ENCODE data around the gene MRAP.
"Not testable (repeated sequence)": the region's sequence is repeated elsewhere in the genome, so short reads cannot be mapped to it uniquely, and the experiment has no call there.

Gene MRAP

GRCh38 chr21:32298658-32299081 is at the start of gene MRAP:
TSS of gene MRAP (plus strand) at chr21:32298855. CDS start at chr21:32298972, 117 bp downstream.
- no peak within 1 kb of the TSS for H3K27ac Mint-ChIP-seq
- peaks cover 6% of the 10 kb centered on the region for H3K36me3 Mint-ChIP-seq (ENCODE audit: low read depth)
- H3K4me3 Mint-ChIP-seq: no peak within 1 kb of the TSS
- H3K4me1 Mint-ChIP-seq (ENCODE audit: low read depth): no peaks in the 10 kb centered on the region
- H3K27me3 Mint-ChIP-seq: no peaks in the 10 kb centered on the region
- no peaks in the 10 kb centered on the region for H3K9me3 Mint-ChIP-seq
- intact Hi-C loops (cut with micrococcal nuclease): no loop called here

- Mint-ChIP-seq H3K27me3 (no peaks in the 10 kb centered on the region), H3K36me3 (ENCODE audit: low read depth) (no peaks in the 10 kb centered on the region), H3K27ac (no peak overlapping the region), H3K9me3 (peaks cover 20% of the 10 kb centered on the region), H3K4me1 (ENCODE audit: low read depth) (no peaks in the 10 kb centered on the region), H3K4me3 (no peak overlapping the region)
- intact Hi-C loops (cut with micrococcal nuclease): no loop called here
Observed at GRCh38 chr21:32249511-32250280, 49.0 kb upstream of the MRAP start.

GRCh38 chr21:32252136-32252535 is 46.5 kb upstream of the MRAP start:
- no peaks in the 10 kb centered on the region for H3K27me3 Mint-ChIP-seq
- intact Hi-C loops (cut with micrococcal nuclease): no loop called here
- H3K27ac Mint-ChIP-seq: no peak overlapping the region
- no peaks in the 10 kb centered on the region for H3K36me3 Mint-ChIP-seq (ENCODE audit: low read depth)
- H3K4me3 Mint-ChIP-seq: no peak overlapping the region
- peaks cover 20% of the 10 kb centered on the region for H3K9me3 Mint-ChIP-seq
- no peaks in the 10 kb centered on the region for H3K4me1 Mint-ChIP-seq (ENCODE audit: low read depth)

DNA sequence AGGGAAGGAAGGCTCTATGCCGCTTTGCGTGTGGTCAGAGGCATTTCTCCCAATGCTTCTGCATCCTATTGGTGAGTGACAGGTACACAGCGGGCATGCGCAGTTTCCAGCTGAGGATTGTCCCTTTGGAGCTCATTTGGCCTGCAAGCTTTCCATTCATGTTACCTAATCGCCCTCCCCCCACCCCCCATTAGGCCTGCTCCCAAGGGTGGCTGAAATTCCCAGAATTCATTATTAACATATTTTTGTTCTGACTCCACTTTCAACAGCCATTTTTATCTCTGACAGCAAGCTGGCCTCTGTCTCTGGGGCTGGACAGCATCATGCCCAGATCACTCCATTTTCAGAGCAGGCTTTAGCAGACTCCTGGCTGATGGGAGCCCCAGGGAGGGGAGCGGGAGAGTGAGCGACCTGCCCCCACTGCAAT is 45.4 kb upstream of the MRAP start:
- Mint-ChIP-seq H3K27me3 (no peaks in the 10 kb centered on the region), H3K27ac (no peak overlapping the region), H3K9me3 (peaks cover 20% of the 10 kb centered on the region), H3K4me1 (ENCODE audit: low read depth) (no peaks in the 10 kb centered on the region), H3K36me3 (ENCODE audit: low read depth) (no peaks in the 10 kb centered on the region), H3K4me3 (no peak overlapping the region)
- intact Hi-C loops (cut with micrococcal nuclease): no loop called here

DNA sequence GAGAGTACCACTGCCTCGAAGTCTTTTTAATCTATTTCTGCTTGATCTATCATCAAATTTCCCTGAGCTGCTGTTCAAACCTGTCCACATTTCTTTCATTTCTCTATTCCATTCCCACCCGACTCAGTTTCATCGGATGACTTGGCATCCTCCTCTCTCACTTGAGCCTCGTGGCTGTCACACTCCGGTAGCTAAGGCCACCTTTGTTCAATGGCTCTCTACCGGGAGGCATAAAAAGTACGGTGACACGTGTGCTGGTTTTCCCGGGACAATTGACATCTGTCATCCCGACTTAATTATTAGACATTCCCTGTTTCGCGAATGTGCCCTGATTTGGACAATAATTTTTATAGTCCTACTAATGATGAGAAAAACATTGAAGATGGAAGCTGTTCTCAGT is 42.4 kb upstream of the MRAP start:
- intact Hi-C loops (cut with micrococcal nuclease): loop anchor here (5.0 kb wide), 1 partner anchor 469 kb away; no protein-coding TSS in a partner anchor
- H3K9me3 Mint-ChIP-seq: peaks cover 8% of the 10 kb centered on the region

DNA sequence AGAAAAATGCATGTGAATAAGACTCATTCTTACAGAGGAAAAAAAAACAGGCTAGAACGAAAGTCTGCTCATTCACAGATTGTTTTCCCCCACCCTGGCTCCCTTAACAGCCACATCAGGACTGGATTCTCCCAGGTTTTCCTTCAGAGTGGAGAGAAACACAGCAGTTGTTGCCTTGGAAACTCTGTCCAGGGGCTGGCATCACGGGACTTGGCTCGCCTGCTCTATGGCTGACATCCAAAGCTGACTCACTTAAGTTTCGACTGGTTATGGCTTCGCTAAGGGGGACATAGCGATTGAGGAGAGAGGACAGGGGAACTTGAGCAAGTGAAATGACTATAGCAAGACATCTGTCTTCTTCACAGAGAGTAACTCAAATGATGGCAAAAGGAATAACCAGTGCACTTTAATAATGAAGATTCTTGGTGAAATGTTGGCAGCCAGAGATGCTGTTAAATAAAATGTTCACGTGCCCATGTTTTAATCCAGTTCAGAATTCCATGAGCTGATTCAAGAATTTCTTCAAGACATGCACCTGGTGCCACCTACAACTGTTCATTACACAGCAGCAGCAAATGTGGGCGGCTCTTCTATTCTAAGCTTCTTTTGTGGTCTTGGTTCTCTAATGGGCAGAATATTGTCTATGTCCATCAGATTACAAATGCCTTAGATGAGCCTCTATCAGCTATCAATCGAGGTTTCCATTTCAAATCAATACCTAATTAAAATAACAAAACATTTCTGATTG is 41.6 kb upstream of the MRAP start:
- H3K4me3 Mint-ChIP-seq: no peak overlapping the region
- intact Hi-C loops (cut with micrococcal nuclease): loop anchor here (5.0 kb wide), 1 partner anchor 470 kb away; no protein-coding TSS in a partner anchor
- no peaks in the 10 kb centered on the region for H3K27me3 Mint-ChIP-seq

More for the DNA sequence above, 42.4 kb upstream of the MRAP start:
- no peaks in the 10 kb centered on the region for H3K27me3 Mint-ChIP-seq
- H3K4me3 Mint-ChIP-seq: no peak overlapping the region
- H3K36me3 Mint-ChIP-seq (ENCODE audit: low read depth): no peaks in the 10 kb centered on the region
- H3K27ac Mint-ChIP-seq: no peak overlapping the region
- H3K4me1 Mint-ChIP-seq (ENCODE audit: low read depth): no peaks in the 10 kb centered on the region

DNA sequence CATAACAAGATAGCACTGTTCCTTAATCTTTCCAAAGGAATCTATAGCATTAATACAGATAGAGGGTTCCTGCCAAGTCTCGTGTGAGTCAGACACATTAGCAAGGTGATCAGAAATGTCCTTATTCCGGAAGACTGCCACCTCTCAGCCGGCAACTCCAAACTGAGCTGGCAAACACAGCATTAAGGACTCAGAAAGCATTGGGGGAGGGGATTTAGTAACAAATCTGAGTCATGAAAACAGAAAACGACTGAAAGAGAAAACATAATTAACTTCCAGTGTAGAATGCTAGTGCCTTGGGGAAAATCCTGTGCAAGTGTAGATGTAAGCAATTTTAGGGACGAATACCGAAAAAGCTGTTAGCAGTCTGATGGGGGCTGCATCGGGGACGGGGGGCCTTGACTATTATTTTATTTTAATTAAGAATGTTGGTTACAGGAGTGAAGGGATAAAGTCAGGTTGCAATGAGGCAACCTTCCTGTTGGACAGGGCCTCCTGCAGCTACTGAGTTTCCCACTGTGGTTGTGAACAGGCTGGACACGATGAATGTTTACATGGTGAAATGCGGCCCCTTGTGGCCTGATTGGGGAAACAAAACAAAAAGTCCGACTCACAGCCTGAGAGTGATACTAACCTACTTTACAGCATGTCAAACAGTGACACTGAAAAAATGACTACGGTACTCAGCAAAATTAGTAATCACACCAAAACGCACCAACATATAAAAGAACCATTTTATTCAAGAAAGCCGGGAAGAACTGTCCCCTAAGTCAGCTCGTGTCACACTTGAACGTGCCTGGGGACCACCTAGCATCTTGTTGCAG is 40.5 kb upstream of the MRAP start:
- Mint-ChIP-seq H3K27ac (no peak overlapping the region), H3K36me3 (ENCODE audit: low read depth) (no peaks in the 10 kb centered on the region), H3K9me3 (no peaks in the 10 kb centered on the region), H3K4me1 (ENCODE audit: low read depth) (no peaks in the 10 kb centered on the region), H3K27me3 (no peaks in the 10 kb centered on the region), H3K4me3 (no peak overlapping the region)
- intact Hi-C loops (cut with micrococcal nuclease): loop anchor here (2.0 to 5.0 kb wide), 2 partner anchors 391 to 471 kb away; no protein-coding TSS in a partner anchor

More for the DNA sequence above, 41.6 kb upstream of the MRAP start:
- no peaks in the 10 kb centered on the region for H3K4me1 Mint-ChIP-seq (ENCODE audit: low read depth)
- H3K9me3 Mint-ChIP-seq: no peaks in the 10 kb centered on the region
- no peak overlapping the region for H3K27ac Mint-ChIP-seq
- H3K36me3 Mint-ChIP-seq (ENCODE audit: low read depth): no peaks in the 10 kb centered on the region

DNA sequence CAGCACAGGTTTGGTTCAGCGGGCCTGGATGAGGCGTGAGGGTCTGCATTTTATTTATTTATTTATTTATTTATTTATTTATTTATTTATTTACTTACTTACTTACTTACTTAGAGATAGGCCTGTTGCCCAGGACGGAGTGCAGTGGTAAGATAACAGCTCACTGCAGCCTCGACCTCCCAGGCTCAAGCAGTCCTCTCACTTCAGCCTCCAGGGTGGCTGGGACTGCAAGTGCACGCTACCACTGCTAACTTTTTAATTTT is 39.9 kb upstream of the MRAP start:
- not testable (repeated sequence) for H3K27me3 Mint-ChIP-seq; H3K4me3 Mint-ChIP-seq; H3K36me3 Mint-ChIP-seq (ENCODE audit: low read depth); H3K4me1 Mint-ChIP-seq (ENCODE audit: low read depth); H3K27ac Mint-ChIP-seq; H3K9me3 Mint-ChIP-seq
- intact Hi-C loops (cut with micrococcal nuclease): loop anchor here (2.0 to 5.0 kb wide), 2 partner anchors 392 to 471 kb away; no protein-coding TSS in a partner anchor

DNA sequence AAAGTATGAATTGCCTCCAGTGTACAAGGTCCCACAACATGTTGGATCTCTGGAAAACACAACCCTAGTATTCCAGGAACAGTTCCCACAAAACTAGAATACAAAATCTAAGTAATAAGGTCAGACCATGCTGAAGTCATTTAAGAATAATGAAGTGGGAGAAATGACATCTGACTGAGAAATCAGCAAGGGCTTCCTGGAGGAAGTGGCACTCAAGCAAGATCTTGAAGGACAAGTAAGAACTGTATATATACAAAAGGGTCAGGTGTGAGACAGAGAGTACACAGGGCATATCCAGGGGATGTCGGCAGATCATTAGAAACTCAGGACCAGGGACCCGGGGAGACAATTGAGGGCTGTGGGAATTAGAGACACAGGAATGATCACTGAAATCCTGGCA is 38.5 kb upstream of the MRAP start:
- intact Hi-C loops (cut with micrococcal nuclease): no loop called here
- H3K4me1 Mint-ChIP-seq (ENCODE audit: low read depth): no peaks in the 10 kb centered on the region
- H3K27me3 Mint-ChIP-seq: no peaks in the 10 kb centered on the region
- H3K36me3 Mint-ChIP-seq (ENCODE audit: low read depth): no peaks in the 10 kb centered on the region
- no peak overlapping the region for H3K4me3 Mint-ChIP-seq
- no peaks in the 10 kb centered on the region for H3K9me3 Mint-ChIP-seq
- H3K27ac Mint-ChIP-seq: no peak overlapping the region

DNA sequence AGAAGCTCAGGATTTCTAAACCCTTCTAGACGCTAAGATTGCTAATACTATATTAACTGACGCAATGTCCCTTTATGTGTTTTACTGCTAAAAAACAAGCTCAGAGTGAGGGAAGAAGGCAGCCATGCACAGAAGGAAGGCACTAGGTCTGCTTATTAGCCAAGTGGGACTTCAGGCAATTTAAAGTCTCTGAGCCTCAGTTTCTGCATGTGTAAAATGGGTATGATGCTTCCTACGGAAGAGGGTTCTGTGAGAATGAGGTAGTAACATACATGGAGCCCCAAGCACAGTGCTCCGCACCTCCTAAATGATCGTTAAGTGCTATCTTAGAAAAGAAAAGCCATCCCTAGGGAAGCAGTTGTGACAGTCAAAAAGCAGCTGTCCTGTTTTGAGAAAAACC is 36.7 kb upstream of the MRAP start:
- intact Hi-C loops (cut with micrococcal nuclease): no loop called here
- H3K27me3 Mint-ChIP-seq: no peaks in the 10 kb centered on the region
- no peak overlapping the region for H3K27ac Mint-ChIP-seq
- H3K4me3 Mint-ChIP-seq: no peak overlapping the region
- no peaks in the 10 kb centered on the region for H3K4me1 Mint-ChIP-seq (ENCODE audit: low read depth)
- no peaks in the 10 kb centered on the region for H3K9me3 Mint-ChIP-seq
- H3K36me3 Mint-ChIP-seq (ENCODE audit: low read depth): peaks cover 8% of the 10 kb centered on the region

GRCh38 chr21:32265321-32265720 is 33.3 kb upstream of the MRAP start:
- H3K27ac Mint-ChIP-seq; H3K4me3 Mint-ChIP-seq; intact Hi-C loops (cut with micrococcal nuclease); H3K4me1 Mint-ChIP-seq (ENCODE audit: low read depth); H3K27me3 Mint-ChIP-seq; H3K9me3 Mint-ChIP-seq: not testable (repeated sequence)
- peaks cover 26% of the 10 kb centered on the region for H3K36me3 Mint-ChIP-seq (ENCODE audit: low read depth)

DNA sequence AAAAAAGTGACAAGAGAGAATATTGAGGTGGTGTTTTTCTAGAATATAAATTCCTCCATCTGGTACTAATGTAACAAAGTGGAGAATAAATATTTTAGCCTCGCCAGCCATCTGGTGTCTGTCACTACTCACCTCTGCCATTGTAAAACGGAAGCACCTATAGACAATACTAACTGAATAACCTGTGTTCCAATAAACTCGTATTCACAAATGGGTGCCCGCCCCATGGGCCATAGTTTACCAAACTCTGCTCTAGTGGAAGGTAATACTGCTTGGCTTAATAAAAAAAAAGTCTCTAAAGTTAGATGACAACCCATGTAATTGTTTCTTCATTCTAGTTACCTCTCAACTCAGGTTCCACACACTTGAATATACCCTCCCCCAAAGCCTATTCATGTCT is 27.9 kb upstream of the MRAP start:
- no peaks in the 10 kb centered on the region for H3K4me1 Mint-ChIP-seq (ENCODE audit: low read depth)
- peaks cover 54% of the 10 kb centered on the region for H3K36me3 Mint-ChIP-seq (ENCODE audit: low read depth)
- no peaks in the 10 kb centered on the region for H3K27me3 Mint-ChIP-seq
- intact Hi-C loops (cut with micrococcal nuclease): no loop called here
- no peak overlapping the region for H3K4me3 Mint-ChIP-seq
- H3K9me3 Mint-ChIP-seq: no peaks in the 10 kb centered on the region
- H3K27ac Mint-ChIP-seq: no peak overlapping the region

DNA sequence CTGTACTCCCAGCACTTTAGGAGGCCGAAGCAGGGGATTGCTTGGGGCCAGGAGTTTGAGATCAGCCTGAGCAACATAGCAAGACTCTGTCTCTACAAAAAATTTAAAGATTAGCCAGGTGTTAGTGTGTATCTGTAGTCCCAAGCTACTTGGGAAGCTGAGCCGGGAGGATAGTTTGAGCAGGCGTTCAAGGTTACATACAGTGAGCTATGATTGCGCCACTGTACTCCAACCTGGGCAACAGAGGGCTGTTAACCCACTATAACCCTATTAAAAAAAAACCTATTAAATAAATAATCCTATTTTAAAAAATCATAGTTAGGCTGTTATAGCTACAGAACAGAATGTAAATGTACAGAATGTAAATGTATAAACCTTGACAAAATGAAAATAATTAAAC is 22.0 kb upstream of the MRAP start:
- no peaks in the 10 kb centered on the region for H3K27me3 Mint-ChIP-seq
- peaks cover 33% of the 10 kb centered on the region for H3K36me3 Mint-ChIP-seq (ENCODE audit: low read depth)
- no peak overlapping the region for H3K4me3 Mint-ChIP-seq
- no peak overlapping the region for H3K27ac Mint-ChIP-seq
- no peaks in the 10 kb centered on the region for H3K9me3 Mint-ChIP-seq
- intact Hi-C loops (cut with micrococcal nuclease): no loop called here
- H3K4me1 Mint-ChIP-seq (ENCODE audit: low read depth): peaks cover 19% of the 10 kb centered on the region

- no peaks in the 10 kb centered on the region for H3K27me3 Mint-ChIP-seq
- H3K9me3 Mint-ChIP-seq: peaks cover 6% of the 10 kb centered on the region
- intact Hi-C loops (cut with micrococcal nuclease): no loop called here
- H3K27ac Mint-ChIP-seq: peak overlapping the region; percentile 88
- H3K4me3 Mint-ChIP-seq: peak overlapping the region; percentile 99
- H3K4me1 Mint-ChIP-seq (ENCODE audit: low read depth): peaks cover 26% of the 10 kb centered on the region
- H3K36me3 Mint-ChIP-seq (ENCODE audit: low read depth): peaks cover 23% of the 10 kb centered on the region
Observed at GRCh38 chr21:32278103-32278502, 20.6 kb upstream of the MRAP start.

Measured in dendritic cell treated with granulocyte-macrophage colony-stimulating factor and Interleukin-4, amounts not matched to agents 40 ng/mL and 50 ng/mL, for 4 days (primary cell).